Measurements from ENCODE around the gene CIROP. TPM values are rescaled to one million over a fixed set of nuclear protein-coding genes. Genes with fewer than 3 reads are reported as not detected.

The CIROP gene
- total and polyA plus RNA-seq, 9 of the 15 experiments (the other 6 are each of a cell fraction or from before 2014, with no cell fraction given): not detected

DNA sequence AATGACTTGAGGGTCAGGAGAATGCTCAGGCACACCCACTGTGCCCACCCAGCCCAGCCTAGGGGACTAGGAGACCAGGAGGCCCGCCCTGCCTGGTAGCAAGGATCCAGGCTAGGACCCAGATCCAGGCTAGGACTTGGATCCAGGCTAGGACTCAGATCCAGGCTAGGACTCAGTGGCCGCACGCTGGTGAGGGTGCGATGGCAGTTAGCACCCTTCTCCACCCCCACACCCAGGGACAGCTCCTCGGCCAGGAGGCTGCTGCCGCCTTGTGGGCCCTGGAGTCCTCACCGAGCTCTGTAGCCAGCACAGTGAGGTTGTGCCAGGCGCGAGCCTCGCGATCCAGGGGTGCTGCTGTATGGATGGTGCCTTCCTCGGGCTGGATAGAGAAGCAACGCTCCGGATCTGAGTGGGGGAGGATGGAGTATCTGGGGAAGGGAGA is 52.6 kb downstream of the CIROP start (continued):
- TF ChIP-seq, protein P1, sequence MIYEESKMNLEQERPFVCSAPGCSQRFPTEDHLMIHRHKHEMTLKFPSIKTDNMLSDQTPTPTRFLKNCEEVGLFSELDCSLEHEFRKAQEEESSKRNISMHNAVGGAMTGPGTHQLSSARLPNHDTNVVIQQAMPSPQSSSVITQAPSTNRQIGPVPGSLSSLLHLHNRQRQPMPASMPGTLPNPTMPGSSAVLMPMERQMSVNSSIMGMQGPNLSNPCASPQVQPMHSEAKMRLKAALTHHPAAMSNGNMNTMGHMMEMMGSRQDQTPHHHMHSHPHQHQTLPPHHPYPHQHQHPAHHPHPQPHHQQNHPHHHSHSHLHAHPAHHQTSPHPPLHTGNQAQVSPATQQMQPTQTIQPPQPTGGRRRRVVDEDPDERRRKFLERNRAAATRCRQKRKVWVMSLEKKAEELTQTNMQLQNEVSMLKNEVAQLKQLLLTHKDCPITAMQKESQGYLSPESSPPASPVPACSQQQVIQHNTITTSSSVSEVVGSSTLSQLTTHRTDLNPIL (CRISPR knock-in tag; IDR thresholded peaks at IDR 0.05): no peak
- TF ChIP-seq NFIC (IDR thresholded peaks at IDR 0.05) (0 out of 2 replicates have a peak, but pooled peaks have one; percentile 18), CC2D1A (IDR thresholded peaks at IDR 0.05) (peak; percentile 69; the same call in 1 of the 2 replicates), EGR1 (conservative IDR thresholded peaks at IDR 0.05) (peak; percentile 72), ATF7 (IDR thresholded peaks at IDR 0.05) (no peak), MCM5 (IDR thresholded peaks at IDR 0.05; ENCODE audit: low read depth) (no peak), FUS (optimal IDR thresholded peaks at IDR 0.05; ENCODE audit: low read depth, low read length) (no peak), ARID2 (IDR thresholded peaks at IDR 0.05) (peak; percentile 61; the same call in 1 of the 2 replicates), CCAR2 (IDR thresholded peaks at IDR 0.05; ENCODE audit: low read depth, low read length) (no peak), SNRNP70 (optimal IDR thresholded peaks at IDR 0.05; ENCODE audit: low read depth, low read length) (no peak), BRD9 (IDR thresholded peaks at IDR 0.05; ENCODE audit: low read depth, partially characterized antibody) (no peak)
- TF ChIP-seq, protein P2, sequence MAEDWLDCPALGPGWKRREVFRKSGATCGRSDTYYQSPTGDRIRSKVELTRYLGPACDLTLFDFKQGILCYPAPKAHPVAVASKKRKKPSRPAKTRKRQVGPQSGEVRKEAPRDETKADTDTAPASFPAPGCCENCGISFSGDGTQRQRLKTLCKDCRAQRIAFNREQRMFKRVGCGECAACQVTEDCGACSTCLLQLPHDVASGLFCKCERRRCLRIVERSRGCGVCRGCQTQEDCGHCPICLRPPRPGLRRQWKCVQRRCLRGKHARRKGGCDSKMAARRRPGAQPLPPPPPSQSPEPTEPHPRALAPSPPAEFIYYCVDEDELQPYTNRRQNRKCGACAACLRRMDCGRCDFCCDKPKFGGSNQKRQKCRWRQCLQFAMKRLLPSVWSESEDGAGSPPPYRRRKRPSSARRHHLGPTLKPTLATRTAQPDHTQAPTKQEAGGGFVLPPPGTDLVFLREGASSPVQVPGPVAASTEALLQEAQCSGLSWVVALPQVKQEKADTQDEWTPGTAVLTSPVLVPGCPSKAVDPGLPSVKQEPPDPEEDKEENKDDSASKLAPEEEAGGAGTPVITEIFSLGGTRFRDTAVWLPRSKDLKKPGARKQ (CRISPR knock-in tag; IDR thresholded peaks at IDR 0.05): no peak
- TF ChIP-seq, protein P3, sequence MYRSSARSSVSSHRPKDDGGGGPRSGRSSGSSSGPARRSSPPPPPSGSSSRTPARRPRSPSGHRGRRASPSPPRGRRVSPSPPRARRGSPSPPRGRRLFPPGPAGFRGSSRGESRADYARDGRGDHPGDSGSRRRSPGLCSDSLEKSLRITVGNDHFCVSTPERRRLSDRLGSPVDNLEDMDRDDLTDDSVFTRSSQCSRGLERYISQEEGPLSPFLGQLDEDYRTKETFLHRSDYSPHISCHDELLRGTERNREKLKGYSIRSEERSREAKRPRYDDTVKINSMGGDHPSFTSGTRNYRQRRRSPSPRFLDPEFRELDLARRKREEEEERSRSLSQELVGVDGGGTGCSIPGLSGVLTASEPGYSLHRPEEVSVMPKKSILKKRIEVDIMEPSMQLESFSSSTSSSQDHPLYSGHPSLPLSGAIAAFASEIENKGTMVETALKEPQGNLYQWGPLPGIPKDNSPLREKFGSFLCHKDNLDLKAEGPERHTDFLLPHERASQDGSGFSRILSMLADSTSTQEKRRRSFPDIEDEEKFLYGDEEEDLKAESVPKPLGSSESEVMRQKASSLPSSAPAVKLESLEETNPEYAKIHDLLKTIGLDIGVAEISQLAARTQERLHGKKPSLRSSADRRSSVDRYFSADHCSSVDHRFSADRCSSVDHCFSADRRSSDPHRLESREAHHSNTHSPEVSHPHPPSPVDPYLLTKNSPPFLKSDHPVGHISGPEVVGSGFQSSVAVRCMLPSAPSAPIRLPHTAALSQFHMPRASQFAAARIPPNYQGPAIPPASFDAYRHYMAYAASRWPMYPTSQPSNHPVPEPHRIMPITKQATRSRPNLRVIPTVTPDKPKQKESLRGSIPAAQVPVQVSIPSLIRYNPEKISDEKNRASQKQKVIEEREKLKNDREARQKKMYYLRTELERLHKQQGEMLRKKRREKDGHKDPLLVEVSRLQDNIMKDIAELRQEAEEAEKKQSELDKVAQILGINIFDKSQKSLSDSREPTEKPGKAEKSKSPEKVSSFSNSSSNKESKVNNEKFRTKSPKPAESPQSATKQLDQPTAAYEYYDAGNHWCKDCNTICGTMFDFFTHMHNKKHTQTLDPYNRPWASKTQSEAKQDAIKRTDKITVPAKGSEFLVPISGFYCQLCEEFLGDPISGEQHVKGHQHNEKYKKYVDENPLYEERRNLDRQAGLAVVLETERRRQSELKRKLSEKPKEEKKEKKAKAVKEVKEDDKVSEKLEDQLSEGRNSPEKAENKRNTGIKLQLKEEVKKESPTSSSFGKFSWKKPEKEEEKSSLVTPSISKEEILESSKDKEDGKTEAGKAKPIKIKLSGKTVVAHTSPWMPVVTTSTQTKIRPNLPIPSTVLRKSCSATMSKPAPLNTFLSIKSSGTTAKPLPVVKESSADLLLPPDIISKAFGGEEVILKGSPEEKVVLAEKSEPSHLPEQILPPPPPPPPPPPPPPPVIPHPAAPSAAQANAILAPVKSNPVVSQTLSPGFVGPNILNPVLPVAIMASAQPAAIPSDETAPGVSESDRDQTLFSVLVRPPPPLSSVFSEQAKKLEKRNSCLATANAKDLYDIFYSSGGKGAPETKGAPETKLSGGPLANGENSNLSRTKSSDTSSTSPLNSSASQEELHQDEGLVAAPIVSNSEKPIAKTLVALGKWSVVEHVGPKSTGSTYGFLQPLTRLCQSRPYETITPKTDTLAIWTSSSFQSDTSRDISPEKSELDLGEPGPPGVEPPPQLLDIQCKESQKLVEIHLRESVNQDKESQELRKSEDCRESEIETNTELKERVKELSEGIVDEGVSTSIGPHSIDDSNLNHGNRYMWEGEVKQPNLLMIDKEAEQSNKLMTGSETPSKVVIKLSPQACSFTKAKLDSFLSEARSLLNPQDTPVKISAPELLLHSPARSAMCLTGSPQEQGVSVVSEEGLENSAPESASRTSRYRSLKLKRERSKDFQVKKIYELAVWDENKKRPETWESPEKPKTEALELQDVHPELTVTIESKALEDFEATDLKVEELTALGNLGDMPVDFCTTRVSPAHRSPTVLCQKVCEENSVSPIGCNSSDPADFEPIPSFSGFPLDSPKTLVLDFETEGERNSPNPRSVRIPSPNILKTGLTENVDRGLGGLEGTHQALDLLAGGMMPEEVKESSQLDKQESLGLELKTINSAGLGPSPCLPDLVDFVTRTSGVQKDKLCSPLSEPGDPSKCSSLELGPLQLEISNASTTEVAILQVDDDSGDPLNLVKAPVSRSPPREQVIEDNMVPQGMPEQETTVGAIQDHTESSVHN (IDR thresholded peaks at IDR 0.05; ENCODE audit: borderline replicate concordance in 1 of 2, low read depth in 1 of 2): no peak
- TF ChIP-seq, protein P4, sequence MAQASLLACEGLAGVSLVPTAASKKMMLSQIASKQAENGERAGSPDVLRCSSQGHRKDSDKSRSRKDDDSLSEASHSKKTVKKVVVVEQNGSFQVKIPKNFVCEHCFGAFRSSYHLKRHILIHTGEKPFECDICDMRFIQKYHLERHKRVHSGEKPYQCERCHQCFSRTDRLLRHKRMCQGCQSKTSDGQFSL (CRISPR knock-in tag; IDR thresholded peaks at IDR 0.05): peak; percentile 85
- TF ChIP-seq, protein P4 (tag; IDR thresholded peaks at IDR 0.05): no peak

Data from K562 (cell line).